WTC11 (cell line): ENCODE measurements around the gene KCNJ14. TPM values are rescaled to one million over a fixed set of nuclear protein-coding genes. Genes with fewer than 3 reads are reported as not detected.
A peak's percentile ranks its signal among the peaks of the same experiment; 100 is the strongest.

Experiments
- ATAC-seq: fragments of 200-7000 bp; cut with Tn5 transposase; 2 replicates; pipeline ENCODE4 v1.10.0; 2021; ENCODE audit warnings: mild to moderate bottlenecking, moderate library complexity
- CTCF ChIA-PET: fragments of 300-600 bp; sonication (Branson Sonifier 250); formaldehyde crosslinking; loops from one replicate; lab custom pipeline; 2021; ENCODE audit warnings: antibody characterized with exemption; lab: Charles Lee
- POLR2A ChIA-PET: fragments of 350-600 bp; sonication (Branson Sonifier 250); formaldehyde crosslinking; loops from one replicate; lab custom pipeline; 2021; ENCODE audit warnings: antibody characterized with exemption; lab: Charles Lee
- DNase-seq: peaks from one replicate; pipeline ENCODE4 v3.0.0; 2021; ENCODE audit warnings: low spot score
- H3K27ac Mint-ChIP-seq: 2 replicates; pipeline ENCODE4 v1.8.0; 2021; ENCODE audit warnings: mixed read lengths
- H3K27me3 Mint-ChIP-seq: 2 replicates; pipeline ENCODE4 v1.8.0; 2021; ENCODE audit warnings: low read depth, mild to moderate bottlenecking, moderate library complexity, mixed read lengths
- H3K36me3 Mint-ChIP-seq: 2 replicates; pipeline ENCODE4 v1.8.0; 2021; ENCODE audit warnings: mixed read lengths
- H3K4me1 Mint-ChIP-seq: 2 replicates; pipeline ENCODE4 v1.8.0; 2022; ENCODE audit warnings: mixed read lengths
- H3K4me3 Mint-ChIP-seq: 2 replicates; pipeline ENCODE4 v1.8.0; 2021; ENCODE audit warnings: mild to moderate bottlenecking, moderate library complexity, mixed read lengths
- H3K9me3 Mint-ChIP-seq: 2 replicates; pipeline ENCODE4 v1.8.0; 2021; ENCODE audit warnings: mixed read lengths
- CDX4 ChIP-seq: fragments of 250-450 bp; sonication (Bioruptor Pico); IDR thresholded peaks from 2 replicates; pipeline ENCODE4 v1.9.0; 2021; ENCODE audit warnings: moderate library complexity, mild to moderate bottlenecking, inconsistent platforms, borderline replicate concordance
- CREM ChIP-seq: sonication (generic); formaldehyde crosslinking; IDR thresholded peaks from 2 replicates; pipeline ENCODE4 v1.8.1; 2022; ENCODE audit warnings: mild to moderate bottlenecking, missing genetic modification reagents, moderate library complexity
- EMX1 ChIP-seq: fragments of 250-450 bp; sonication (Bioruptor Pico); IDR thresholded peaks from 2 replicates; pipeline ENCODE4 v1.8.0; 2021; ENCODE audit warnings: mild to moderate bottlenecking
- ETV6 ChIP-seq: sonication (generic); formaldehyde crosslinking; IDR thresholded peaks from 2 replicates; pipeline ENCODE4 v1.8.1; 2022; ENCODE audit warnings: mild to moderate bottlenecking, missing genetic modification reagents
- HMGA2 ChIP-seq: fragments of 250-450 bp; sonication (Bioruptor Pico); IDR thresholded peaks from 2 replicates; pipeline ENCODE4 v1.4.0; 2021; ENCODE audit warnings: mild to moderate bottlenecking, moderate library complexity
- JUN ChIP-seq: sonication (generic); formaldehyde crosslinking; IDR thresholded peaks from 2 replicates; pipeline ENCODE4 v1.8.0; 2023; ENCODE audit warnings: mild to moderate bottlenecking, missing genetic modification reagents
- MYBL2 ChIP-seq: sonication (generic); formaldehyde crosslinking; IDR thresholded peaks from 2 replicates; pipeline ENCODE4 v1.8.1; 2023; ENCODE audit warnings: mild to moderate bottlenecking, moderate library complexity, missing genetic modification reagents
- NR3C1 ChIP-seq: sonication (generic); formaldehyde crosslinking; conservative IDR thresholded peaks from 2 replicates; pipeline ENCODE4 v1.8.1; 2023; ENCODE audit warnings: low read depth, mild to moderate bottlenecking, missing genetic modification reagents
- OVOL2 ChIP-seq: fragments of 250-450 bp; sonication (Bioruptor Pico); IDR thresholded peaks from 2 replicates; pipeline ENCODE4 v1.9.0; 2021; ENCODE audit warnings: mild to moderate bottlenecking, borderline replicate concordance
- PRDM15 ChIP-seq: sonication (generic); formaldehyde crosslinking; IDR thresholded peaks from 2 replicates; pipeline ENCODE4 v1.8.0; 2022; ENCODE audit warnings: missing genetic modification reagents
- STAT6 ChIP-seq: sonication (generic); formaldehyde crosslinking; conservative IDR thresholded peaks from 2 replicates; pipeline ENCODE4 v1.8.1; 2023; ENCODE audit warnings: mild to moderate bottlenecking, low read depth, missing genetic modification reagents, moderate library complexity
- TEAD1 ChIP-seq: sonication (generic); formaldehyde crosslinking; IDR thresholded peaks from 2 replicates; pipeline ENCODE4 v1.8.0; 2022; ENCODE audit warnings: mild to moderate bottlenecking, missing genetic modification reagents
- TP53 ChIP-seq: sonication (generic); formaldehyde crosslinking; IDR thresholded peaks from 2 replicates; pipeline ENCODE4 v1.8.1; 2023; ENCODE audit warnings: mild to moderate bottlenecking, missing genetic modification reagents
- ZNF232 ChIP-seq: sonication (generic); formaldehyde crosslinking; IDR thresholded peaks from 2 replicates; pipeline ENCODE4 v1.8.0; 2022; ENCODE audit warnings: mild to moderate bottlenecking, missing genetic modification reagents
- ZNF396 ChIP-seq: fragments of 250-450 bp; sonication (Bioruptor Pico); IDR thresholded peaks from 2 replicates; pipeline ENCODE4 v1.8.0; 2021; ENCODE audit warnings: mild to moderate bottlenecking, moderate library complexity, borderline replicate concordance
- ZNF671 ChIP-seq: fragments of 250-450 bp; sonication (Bioruptor Pico); IDR thresholded peaks from 2 replicates; pipeline ENCODE4 v1.8.0; 2021; ENCODE audit warnings: mild to moderate bottlenecking
- total RNA-seq: library from RNA; stranded (reverse); gene quantifications from 3 replicates; pipeline ENCODE4 v1.2.3, GENCODE V29; 2021
- TF ChIP-seq, protein P1 (sequence below): sonication (generic); formaldehyde crosslinking; IDR thresholded peaks from 2 replicates; pipeline ENCODE4 v1.8.1; 2023; ENCODE audit warnings: mild to moderate bottlenecking, missing genetic modification reagents
- TF ChIP-seq, protein P2 (sequence below): fragments of 250-450 bp; sonication (Bioruptor Pico); IDR thresholded peaks from 2 replicates; pipeline ENCODE4 v1.9.0; 2021; ENCODE audit warnings: mild to moderate bottlenecking, borderline replicate concordance
- TF ChIP-seq, protein P3 (sequence below): sonication (generic); formaldehyde crosslinking; IDR thresholded peaks from 2 replicates; pipeline ENCODE4 v1.8.0; 2022; ENCODE audit warnings: mild to moderate bottlenecking, missing genetic modification reagents

Gene KCNJ14
- total RNA-seq, 1 experiment from 2014 or later, result 1.4 TPM

DNA sequence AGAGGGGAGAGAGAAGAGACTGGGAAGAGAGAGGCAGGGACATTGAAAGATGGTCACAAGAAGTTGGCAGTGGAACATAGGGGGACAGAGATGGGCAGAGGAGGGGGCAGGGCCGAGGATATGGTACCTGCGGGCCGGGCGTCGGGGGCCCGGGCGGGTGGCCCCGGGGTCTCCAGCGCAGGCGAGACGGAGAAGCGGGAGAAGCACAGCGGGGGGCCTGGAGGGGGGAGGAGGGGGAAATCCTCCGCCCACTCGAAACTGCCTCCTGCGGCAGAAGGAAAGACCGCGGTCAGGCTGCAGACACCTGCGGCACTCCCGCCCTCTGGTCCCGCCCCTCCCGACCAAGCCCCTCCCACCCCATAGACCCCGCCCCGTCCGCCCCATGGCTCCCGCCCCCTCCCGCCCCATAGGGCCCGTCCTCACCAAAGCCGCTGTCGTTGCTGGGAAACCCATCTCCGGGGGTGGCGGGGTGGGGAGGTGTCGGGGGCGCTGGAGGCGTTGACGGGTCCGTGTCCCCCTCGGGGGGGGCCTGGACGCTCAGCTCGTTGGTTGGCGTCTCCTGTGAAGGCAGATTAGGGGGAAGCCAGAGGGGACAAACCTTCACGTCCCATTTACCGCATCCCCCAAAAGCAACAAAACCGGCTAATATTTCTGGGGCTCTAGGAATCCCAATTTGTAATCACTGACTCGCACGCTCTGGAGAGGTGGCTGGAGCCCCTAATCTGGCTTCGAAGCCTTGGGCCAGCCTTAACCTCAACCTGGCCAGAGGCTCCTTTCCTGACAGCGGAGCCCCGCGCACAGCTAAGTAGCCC is 35.8 kb downstream of the KCNJ14 start:
- peak overlapping the region; percentile 81 for H3K4me3 Mint-ChIP-seq
- H3K36me3 Mint-ChIP-seq, result no peaks in the 10 kb centered on the region
- CTCF ChIA-PET, result interaction anchor here (1.0 to 3.5 kb wide), 10 partner anchors 11 to 157 kb away, joined by 6 to 122 read pairs (median 16); partner anchors contain the start of gene GRWD1
- POLR2A ChIA-PET, result interaction anchor here (0.5 to 2.4 kb wide), 4 partner anchors 15 to 170 kb away, joined by 3 to 11 read pairs (median 4); a partner anchor contains a TSS
- no peaks in the 10 kb centered on the region for H3K9me3 Mint-ChIP-seq
- DNase-seq (peak; percentile 78), ATAC-seq (peak; percentile 1)
- no peak for TF ChIP-seq ETV6 (CRISPR knock-in tag)
- TF ChIP-seq STAT6 (CRISPR knock-in tag), result no peak
- no peak for TF ChIP-seq ZNF671 (CRISPR knock-in tag)
- no peak for TF ChIP-seq CREM (CRISPR knock-in tag)
- TF ChIP-seq, protein P1, sequence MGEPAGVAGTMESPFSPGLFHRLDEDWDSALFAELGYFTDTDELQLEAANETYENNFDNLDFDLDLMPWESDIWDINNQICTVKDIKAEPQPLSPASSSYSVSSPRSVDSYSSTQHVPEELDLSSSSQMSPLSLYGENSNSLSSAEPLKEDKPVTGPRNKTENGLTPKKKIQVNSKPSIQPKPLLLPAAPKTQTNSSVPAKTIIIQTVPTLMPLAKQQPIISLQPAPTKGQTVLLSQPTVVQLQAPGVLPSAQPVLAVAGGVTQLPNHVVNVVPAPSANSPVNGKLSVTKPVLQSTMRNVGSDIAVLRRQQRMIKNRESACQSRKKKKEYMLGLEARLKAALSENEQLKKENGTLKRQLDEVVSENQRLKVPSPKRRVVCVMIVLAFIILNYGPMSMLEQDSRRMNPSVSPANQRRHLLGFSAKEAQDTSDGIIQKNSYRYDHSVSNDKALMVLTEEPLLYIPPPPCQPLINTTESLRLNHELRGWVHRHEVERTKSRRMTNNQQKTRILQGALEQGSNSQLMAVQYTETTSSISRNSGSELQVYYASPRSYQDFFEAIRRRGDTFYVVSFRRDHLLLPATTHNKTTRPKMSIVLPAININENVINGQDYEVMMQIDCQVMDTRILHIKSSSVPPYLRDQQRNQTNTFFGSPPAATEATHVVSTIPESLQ (CRISPR knock-in tag), result no peak
- TF ChIP-seq, protein P2, sequence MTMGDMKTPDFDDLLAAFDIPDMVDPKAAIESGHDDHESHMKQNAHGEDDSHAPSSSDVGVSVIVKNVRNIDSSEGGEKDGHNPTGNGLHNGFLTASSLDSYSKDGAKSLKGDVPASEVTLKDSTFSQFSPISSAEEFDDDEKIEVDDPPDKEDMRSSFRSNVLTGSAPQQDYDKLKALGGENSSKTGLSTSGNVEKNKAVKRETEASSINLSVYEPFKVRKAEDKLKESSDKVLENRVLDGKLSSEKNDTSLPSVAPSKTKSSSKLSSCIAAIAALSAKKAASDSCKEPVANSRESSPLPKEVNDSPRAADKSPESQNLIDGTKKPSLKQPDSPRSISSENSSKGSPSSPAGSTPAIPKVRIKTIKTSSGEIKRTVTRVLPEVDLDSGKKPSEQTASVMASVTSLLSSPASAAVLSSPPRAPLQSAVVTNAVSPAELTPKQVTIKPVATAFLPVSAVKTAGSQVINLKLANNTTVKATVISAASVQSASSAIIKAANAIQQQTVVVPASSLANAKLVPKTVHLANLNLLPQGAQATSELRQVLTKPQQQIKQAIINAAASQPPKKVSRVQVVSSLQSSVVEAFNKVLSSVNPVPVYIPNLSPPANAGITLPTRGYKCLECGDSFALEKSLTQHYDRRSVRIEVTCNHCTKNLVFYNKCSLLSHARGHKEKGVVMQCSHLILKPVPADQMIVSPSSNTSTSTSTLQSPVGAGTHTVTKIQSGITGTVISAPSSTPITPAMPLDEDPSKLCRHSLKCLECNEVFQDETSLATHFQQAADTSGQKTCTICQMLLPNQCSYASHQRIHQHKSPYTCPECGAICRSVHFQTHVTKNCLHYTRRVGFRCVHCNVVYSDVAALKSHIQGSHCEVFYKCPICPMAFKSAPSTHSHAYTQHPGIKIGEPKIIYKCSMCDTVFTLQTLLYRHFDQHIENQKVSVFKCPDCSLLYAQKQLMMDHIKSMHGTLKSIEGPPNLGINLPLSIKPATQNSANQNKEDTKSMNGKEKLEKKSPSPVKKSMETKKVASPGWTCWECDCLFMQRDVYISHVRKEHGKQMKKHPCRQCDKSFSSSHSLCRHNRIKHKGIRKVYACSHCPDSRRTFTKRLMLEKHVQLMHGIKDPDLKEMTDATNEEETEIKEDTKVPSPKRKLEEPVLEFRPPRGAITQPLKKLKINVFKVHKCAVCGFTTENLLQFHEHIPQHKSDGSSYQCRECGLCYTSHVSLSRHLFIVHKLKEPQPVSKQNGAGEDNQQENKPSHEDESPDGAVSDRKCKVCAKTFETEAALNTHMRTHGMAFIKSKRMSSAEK, result no peak
- TF ChIP-seq JUN (CRISPR knock-in tag), result no peak
- TF ChIP-seq EMX1, result no peak
- no peak for TF ChIP-seq HMGA2 (CRISPR knock-in tag)
- no peak for TF ChIP-seq TEAD1 (CRISPR knock-in tag)
- TF ChIP-seq CDX4 (CRISPR knock-in tag), result no peak
- no peak for TF ChIP-seq TP53 (CRISPR knock-in tag)
- peaks cover 29% of the 10 kb centered on the region for H3K4me1 Mint-ChIP-seq
- H3K27ac Mint-ChIP-seq, result peak overlapping the region; percentile 98
- H3K27me3 Mint-ChIP-seq, result peaks cover 39% of the 10 kb centered on the region

GRCh38 chr19:48491793-48492123 is 36.4 kb downstream of the KCNJ14 start:
- CTCF ChIA-PET, result interaction anchor here (1.0 to 3.5 kb wide), 7 partner anchors 11 to 138 kb away, joined by 6 to 122 read pairs (median 22); no protein-coding TSS in a partner anchor
- Mint-ChIP-seq H3K27me3 (peaks cover 39% of the 10 kb centered on the region), H3K9me3 (no peaks in the 10 kb centered on the region), H3K36me3 (no peaks in the 10 kb centered on the region), H3K27ac (peak overlapping the region; percentile 98), H3K4me1 (peaks cover 29% of the 10 kb centered on the region), H3K4me3 (peak overlapping the region; percentile 81)
- POLR2A ChIA-PET, result interaction anchor here (0.6 to 2.4 kb wide), 2 partner anchors 92 to 96 kb away, joined by 4 to 11 read pairs; no protein-coding TSS in a partner anchor
- ATAC-seq (peak; percentile 33), DNase-seq (peak; percentile 93)
- TF ChIP-seq PRDM15 (CRISPR knock-in tag) (no peak), ZNF232 (no peak), ZNF396 (CRISPR knock-in tag) (no peak), OVOL2 (CRISPR knock-in tag) (no peak), MYBL2 (no peak), NR3C1 (CRISPR knock-in tag) (no peak)
- TF ChIP-seq, protein P3, sequence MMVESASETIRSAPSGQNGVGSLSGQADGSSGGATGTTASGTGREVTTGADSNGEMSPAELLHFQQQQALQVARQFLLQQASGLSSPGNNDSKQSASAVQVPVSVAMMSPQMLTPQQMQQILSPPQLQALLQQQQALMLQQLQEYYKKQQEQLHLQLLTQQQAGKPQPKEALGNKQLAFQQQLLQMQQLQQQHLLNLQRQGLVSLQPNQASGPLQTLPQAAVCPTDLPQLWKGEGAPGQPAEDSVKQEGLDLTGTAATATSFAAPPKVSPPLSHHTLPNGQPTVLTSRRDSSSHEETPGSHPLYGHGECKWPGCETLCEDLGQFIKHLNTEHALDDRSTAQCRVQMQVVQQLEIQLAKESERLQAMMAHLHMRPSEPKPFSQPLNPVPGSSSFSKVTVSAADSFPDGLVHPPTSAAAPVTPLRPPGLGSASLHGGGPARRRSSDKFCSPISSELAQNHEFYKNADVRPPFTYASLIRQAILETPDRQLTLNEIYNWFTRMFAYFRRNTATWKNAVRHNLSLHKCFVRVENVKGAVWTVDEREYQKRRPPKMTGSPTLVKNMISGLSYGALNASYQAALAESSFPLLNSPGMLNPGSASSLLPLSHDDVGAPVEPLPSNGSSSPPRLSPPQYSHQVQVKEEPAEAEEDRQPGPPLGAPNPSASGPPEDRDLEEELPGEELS (CRISPR knock-in tag), result no peak
